SK-N-MC (cell line): ENCODE data around the gene GTF2F2.

Experiments
- EZH2 ChIP-seq: fragments of 200-600 bp; sonication (generic); IDR thresholded peaks from one replicate; pipeline ENCODE4 v1.6.1; 2017; ENCODE audit warnings: antibody characterized with exemption
- FOXP2 ChIP-seq: optimal IDR thresholded peaks from 2 replicates; pipeline ENCODE3; 2011; ENCODE audit warnings: mild to moderate bottlenecking, moderate library complexity; ENCODE audit not compliant: insufficient read depth; ENCODE audit errors: extremely low read length, control extremely low read depth
- POLR2AphosphoS5 ChIP-seq: IDR thresholded peaks from 2 replicates; pipeline ENCODE4 v1.6.1; 2012; ENCODE audit warnings: mild to moderate bottlenecking, low read depth, low read length, borderline replicate concordance

- TF ChIP-seq EZH2 (no peak), FOXP2 (no peak), POLR2AphosphoS5 (no peak)
Measured at GRCh38 chr13:45166858-45167257, 46.5 kb downstream of the GTF2F2 start.
